ENCODE measurements around the gene EDC3. TPM values are rescaled to one million over a fixed set of nuclear protein-coding genes. Genes with fewer than 3 reads are reported as not detected.
A peak's percentile ranks its signal among the peaks of the same experiment; 100 is the strongest.
"Not testable (repeated sequence)": the region's sequence is repeated elsewhere in the genome, so short reads cannot be mapped to it uniquely, and the experiment has no call there.

EDC3 gene
- total RNA-seq, 4 donors from 2014 or later, result 8.7 to 40.6 (median 17.9) TPM

DNA sequence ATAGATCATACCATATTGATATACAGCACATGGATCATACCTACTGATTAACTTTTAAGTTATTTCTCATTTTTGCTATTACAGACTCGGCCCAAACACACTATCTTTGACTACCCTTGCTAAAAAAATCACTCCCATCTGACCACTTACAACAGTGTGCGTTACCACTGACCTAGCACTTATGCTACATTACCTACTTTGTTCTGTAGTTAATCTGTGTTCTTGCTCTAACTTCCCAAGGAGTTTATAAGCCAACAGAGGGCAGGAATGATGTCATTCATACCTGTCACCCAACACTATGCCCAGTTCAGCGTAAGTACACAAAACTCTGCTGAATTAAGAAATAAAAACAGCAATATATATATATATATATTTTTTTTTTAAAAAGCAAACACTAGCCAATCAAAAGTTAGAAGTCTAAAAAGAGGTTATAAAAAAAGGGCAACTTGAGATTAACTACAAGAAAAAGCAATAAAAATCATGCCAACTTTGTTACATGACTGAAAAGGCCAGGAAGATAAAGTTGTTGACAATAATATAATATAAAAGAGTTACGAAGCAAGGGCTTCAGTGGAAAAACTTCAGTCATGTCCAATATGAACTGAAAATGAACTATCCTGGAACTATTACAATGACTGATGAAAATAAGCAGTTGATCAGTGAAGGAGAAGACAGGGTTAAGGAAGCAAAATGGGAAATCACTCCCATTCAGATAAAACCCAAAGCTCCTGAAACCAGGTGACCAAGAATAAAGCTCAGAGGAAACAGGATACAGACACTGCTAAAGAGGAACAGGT lies 33.6 kb downstream of the EDC3 start:
- Histone ChIP-seq H3K27me3 (no peaks in the 10 kb centered on the region), H3K4me3 (no peak overlapping the region), H3K27ac (peak overlapping the region in 1 of 2 donors; percentile 49), H3K36me3 (no peaks in the 10 kb centered on the region), H3K4me1 (no peaks in the 10 kb centered on the region), H3K9me3 (no peaks in the 10 kb centered on the region)
- intact Hi-C loops (cut with DNase I; ENCODE audit: low total_unique reads), result no loop called here
- DNase-seq, result no peak
- TF ChIP-seq, protein P1, sequence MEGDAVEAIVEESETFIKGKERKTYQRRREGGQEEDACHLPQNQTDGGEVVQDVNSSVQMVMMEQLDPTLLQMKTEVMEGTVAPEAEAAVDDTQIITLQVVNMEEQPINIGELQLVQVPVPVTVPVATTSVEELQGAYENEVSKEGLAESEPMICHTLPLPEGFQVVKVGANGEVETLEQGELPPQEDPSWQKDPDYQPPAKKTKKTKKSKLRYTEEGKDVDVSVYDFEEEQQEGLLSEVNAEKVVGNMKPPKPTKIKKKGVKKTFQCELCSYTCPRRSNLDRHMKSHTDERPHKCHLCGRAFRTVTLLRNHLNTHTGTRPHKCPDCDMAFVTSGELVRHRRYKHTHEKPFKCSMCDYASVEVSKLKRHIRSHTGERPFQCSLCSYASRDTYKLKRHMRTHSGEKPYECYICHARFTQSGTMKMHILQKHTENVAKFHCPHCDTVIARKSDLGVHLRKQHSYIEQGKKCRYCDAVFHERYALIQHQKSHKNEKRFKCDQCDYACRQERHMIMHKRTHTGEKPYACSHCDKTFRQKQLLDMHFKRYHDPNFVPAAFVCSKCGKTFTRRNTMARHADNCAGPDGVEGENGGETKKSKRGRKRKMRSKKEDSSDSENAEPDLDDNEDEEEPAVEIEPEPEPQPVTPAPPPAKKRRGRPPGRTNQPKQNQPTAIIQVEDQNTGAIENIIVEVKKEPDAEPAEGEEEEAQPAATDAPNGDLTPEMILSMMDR (IDR thresholded peaks at IDR 0.05), result no peak
- no peak for TF ChIP-seq POLR2A (IDR thresholded peaks at IDR 0.05)

DNA sequence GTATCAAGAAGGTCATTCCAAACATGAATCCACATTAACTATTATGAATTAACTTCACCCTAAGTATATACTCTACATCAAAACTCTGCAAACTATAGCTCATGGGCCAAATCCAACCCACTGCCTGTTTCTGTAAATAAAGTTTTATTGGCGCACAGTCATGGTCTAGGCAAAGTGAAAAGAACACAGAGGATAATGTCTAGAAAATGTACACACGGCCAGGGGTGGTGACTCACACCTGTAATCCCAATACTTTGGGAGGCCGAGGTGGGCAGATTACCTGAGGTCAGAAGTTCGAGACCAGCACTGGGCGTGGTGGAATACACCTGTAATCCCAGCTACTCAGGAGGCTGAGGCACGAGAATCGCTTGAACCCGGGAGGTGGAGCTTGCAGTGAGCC lies 34.5 kb downstream of the EDC3 start:
- H3K27me3 ChIP-seq; H3K4me3 ChIP-seq; H3K36me3 ChIP-seq; H3K27ac ChIP-seq; DNase-seq; H3K9me3 ChIP-seq; H3K4me1 ChIP-seq; intact Hi-C loops (cut with DNase I; ENCODE audit: low total_unique reads): not testable (repeated sequence)

DNA sequence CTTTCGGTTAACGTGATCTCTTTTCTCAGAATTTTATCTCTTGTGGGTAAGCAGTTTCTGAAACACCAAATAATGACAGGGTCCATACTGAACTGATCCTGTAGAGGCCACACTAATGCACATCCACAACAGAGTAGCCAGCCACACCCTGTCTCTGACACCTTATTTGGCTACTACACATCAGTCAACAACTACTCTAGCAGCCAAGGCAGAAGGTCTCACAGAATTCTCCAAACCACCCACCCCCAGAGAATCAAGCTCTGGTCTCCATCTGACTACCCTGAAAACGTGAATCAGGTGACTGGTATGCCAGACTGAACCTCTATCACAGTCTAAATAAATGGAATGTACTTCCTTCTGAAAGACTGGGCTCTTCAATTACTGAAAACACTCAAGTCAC lies 38.0 kb downstream of the EDC3 start:
- Histone ChIP-seq H3K9me3 (no peaks in the 10 kb centered on the region), H3K36me3 (no peaks in the 10 kb centered on the region), H3K27ac (no peak overlapping the region), H3K4me3 (no peak overlapping the region), H3K4me1 (no peaks in the 10 kb centered on the region), H3K27me3 (no peaks in the 10 kb centered on the region)
- intact Hi-C loops (cut with DNase I; ENCODE audit: low total_unique reads), result no loop called here
- no peak for DNase-seq
- no peak for TF ChIP-seq POLR2A (IDR thresholded peaks at IDR 0.05)
- TF ChIP-seq, protein P1 (IDR thresholded peaks at IDR 0.05), result no peak

DNA sequence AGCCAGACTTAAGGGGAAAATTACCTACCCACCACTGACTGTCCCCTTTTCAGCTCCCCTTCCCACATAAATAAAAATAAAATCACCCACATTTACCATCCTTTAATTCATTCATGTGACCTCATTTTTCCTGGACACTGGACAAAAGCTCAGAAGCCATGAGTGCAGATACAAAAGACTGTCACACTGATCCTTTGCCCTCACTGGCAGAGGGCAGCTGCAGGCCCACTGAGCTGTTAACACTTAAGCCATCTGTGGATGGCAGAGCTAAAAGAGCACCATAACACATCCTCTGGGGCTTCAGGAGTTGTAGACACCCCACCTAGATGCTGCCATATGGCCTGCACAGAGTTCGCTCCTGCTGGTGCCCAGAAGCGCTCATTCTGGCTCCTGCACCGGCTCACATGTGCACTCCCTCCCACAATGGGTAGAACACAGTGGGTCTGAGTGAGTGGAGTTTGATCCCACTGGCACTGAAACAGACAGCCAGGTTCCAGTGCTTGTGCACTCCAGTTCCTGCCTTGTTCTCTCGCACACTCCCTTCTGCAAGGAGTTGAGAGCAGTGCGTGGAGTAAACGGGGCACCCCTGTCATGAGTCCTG lies 38.8 kb downstream of the EDC3 start:
- intact Hi-C loops (cut with DNase I; ENCODE audit: low total_unique reads), result no loop called here
- no peaks in the 10 kb centered on the region for H3K9me3 ChIP-seq
- no peak overlapping the region for H3K27ac ChIP-seq
- DNase-seq, result no peak
- TF ChIP-seq, protein P1 (IDR thresholded peaks at IDR 0.05), result no peak
- no peak for TF ChIP-seq POLR2A (IDR thresholded peaks at IDR 0.05)
- no peak overlapping the region for H3K4me3 ChIP-seq
- no peaks in the 10 kb centered on the region for H3K36me3 ChIP-seq
- H3K4me1 ChIP-seq, result no peaks in the 10 kb centered on the region
- H3K27me3 ChIP-seq, result no peaks in the 10 kb centered on the region

DNA sequence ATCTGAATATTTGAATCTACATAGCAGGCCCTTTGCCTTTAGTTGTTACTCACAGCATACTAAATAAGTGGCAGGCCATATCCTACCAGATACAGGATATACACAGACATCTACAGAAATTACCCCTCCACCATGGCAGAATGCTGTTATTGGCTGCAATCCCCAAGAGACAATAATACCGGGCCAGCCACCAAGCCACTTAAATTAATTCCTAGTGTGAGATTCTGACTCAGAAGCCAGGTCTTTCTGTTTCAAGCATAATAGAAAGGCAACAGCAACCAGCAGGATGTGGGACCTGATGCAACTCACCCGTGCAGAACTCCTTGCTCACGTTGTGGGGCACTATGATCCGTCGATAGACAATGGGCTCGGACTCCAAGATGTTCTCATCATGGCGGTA lies 40.4 kb downstream of the EDC3 start:
- H3K4me1 ChIP-seq, result no peaks in the 10 kb centered on the region
- H3K27ac ChIP-seq, result no peak overlapping the region
- TF ChIP-seq, protein P1 (IDR thresholded peaks at IDR 0.05), result no peak
- no peak for TF ChIP-seq POLR2A (IDR thresholded peaks at IDR 0.05)
- DNase-seq, result no peak
- H3K4me3 ChIP-seq, result no peak overlapping the region
- intact Hi-C loops (cut with DNase I; ENCODE audit: low total_unique reads), result no loop called here
- no peaks in the 10 kb centered on the region for H3K27me3 ChIP-seq
- no peaks in the 10 kb centered on the region for H3K9me3 ChIP-seq
- H3K36me3 ChIP-seq, result no peaks in the 10 kb centered on the region
